HUES6 (cell line): ENCODE measurements around the gene SLC17A1.

Experiments
- H3K27ac ChIP-seq: 2 replicates; pipeline ENCODE4 v1.7.0; 2013; ENCODE audit warnings: low read depth, mild to moderate bottlenecking, low read length, inconsistent platforms
- H3K27me3 ChIP-seq: 2 replicates; pipeline ENCODE4 v1.6.1; 2013; ENCODE audit warnings: low read length; ENCODE audit not compliant: control insufficient read depth, insufficient read depth
- H3K36me3 ChIP-seq: 2 replicates; pipeline ENCODE4 v1.6.1; 2013; ENCODE audit warnings: low read length; ENCODE audit not compliant: control insufficient read depth, insufficient read depth
- H3K4me1 ChIP-seq: 2 replicates; pipeline ENCODE4 v1.6.1; 2013; ENCODE audit warnings: low read length; ENCODE audit not compliant: control insufficient read depth, insufficient read depth
- H3K4me3 ChIP-seq: 2 replicates; pipeline ENCODE4 v1.5.1; 2013; ENCODE audit warnings: low read depth, low read length
- H3K9ac ChIP-seq: one replicate; pipeline ENCODE4 v1.6.1; 2013; ENCODE audit warnings: mild to moderate bottlenecking, low read length
- H3K9me3 ChIP-seq: 2 replicates; pipeline ENCODE4 v1.6.1; 2013; ENCODE audit warnings: low read depth, low read length; ENCODE audit not compliant: control insufficient read depth, insufficient read depth

SLC17A1 gene

GRCh38 chr6:25788305-25788922, 43.4 kb downstream of the SLC17A1 start:
- H3K27ac ChIP-seq: no peak overlapping the region

GRCh38 chr6:25787428-25787827, 44.4 kb downstream of the SLC17A1 start:
- no peaks in the 10 kb centered on the region for H3K4me1 ChIP-seq
- no peak overlapping the region for H3K9ac ChIP-seq
- no peak overlapping the region for H3K4me3 ChIP-seq
- H3K27ac ChIP-seq: no peak overlapping the region
- no peaks in the 10 kb centered on the region for H3K36me3 ChIP-seq
- no peaks in the 10 kb centered on the region for H3K9me3 ChIP-seq
- no peaks in the 10 kb centered on the region for H3K27me3 ChIP-seq

More at GRCh38 chr6:25788305-25788922, 43.4 kb downstream of the SLC17A1 start:
- no peaks in the 10 kb centered on the region for H3K27me3 ChIP-seq
- H3K4me3 ChIP-seq: no peak overlapping the region
- H3K4me1 ChIP-seq: no peaks in the 10 kb centered on the region
- no peak overlapping the region for H3K9ac ChIP-seq
- H3K9me3 ChIP-seq: no peaks in the 10 kb centered on the region
- H3K36me3 ChIP-seq: no peaks in the 10 kb centered on the region

GRCh38 chr6:25781134-25781533, 50.7 kb downstream of the SLC17A1 start:
- no peak overlapping the region for H3K9ac ChIP-seq
- H3K9me3 ChIP-seq: no peaks in the 10 kb centered on the region
- no peaks in the 10 kb centered on the region for H3K36me3 ChIP-seq
- H3K27ac ChIP-seq: no peak overlapping the region
- H3K4me3 ChIP-seq: no peak overlapping the region
- peaks cover 10% of the 10 kb centered on the region; the same call in 1 of the 2 replicates for H3K4me1 ChIP-seq
- H3K27me3 ChIP-seq: no peaks in the 10 kb centered on the region

- H3K27ac ChIP-seq: no peak overlapping the region
- H3K9ac ChIP-seq: no peak overlapping the region
- H3K27me3 ChIP-seq: no peaks in the 10 kb centered on the region
- H3K36me3 ChIP-seq: no peaks in the 10 kb centered on the region
- H3K4me3 ChIP-seq: no peak overlapping the region
- no peaks in the 10 kb centered on the region for H3K9me3 ChIP-seq
- peaks cover 10% of the 10 kb centered on the region; the same call in 1 of the 2 replicates for H3K4me1 ChIP-seq
Measured at GRCh38 chr6:25777856-25778649, 53.8 kb downstream of the SLC17A1 start.

- no peak overlapping the region for H3K27ac ChIP-seq
- no peaks in the 10 kb centered on the region for H3K36me3 ChIP-seq
- no peaks in the 10 kb centered on the region for H3K27me3 ChIP-seq
- H3K4me3 ChIP-seq: no peak overlapping the region
- no peaks in the 10 kb centered on the region for H3K9me3 ChIP-seq
- H3K9ac ChIP-seq: no peak overlapping the region
- peaks cover 7% of the 10 kb centered on the region; the same call in 1 of the 2 replicates for H3K4me1 ChIP-seq
Measured at GRCh38 chr6:25777031-25777430, 54.8 kb downstream of the SLC17A1 start.

GRCh38 chr6:25774120-25774715, 57.6 kb downstream of the SLC17A1 start:
- Histone ChIP-seq H3K27me3 (no peaks in the 10 kb centered on the region), H3K4me1 (peaks cover 6% of the 10 kb centered on the region; the same call in 1 of the 2 replicates), H3K27ac (no peak overlapping the region), H3K36me3 (no peaks in the 10 kb centered on the region), H3K9ac (no peak overlapping the region), H3K9me3 (no peaks in the 10 kb centered on the region), H3K4me3 (no peak overlapping the region)

- no peaks in the 10 kb centered on the region for H3K9me3 ChIP-seq
- H3K4me3 ChIP-seq: no peak overlapping the region
- H3K4me1 ChIP-seq: no peaks in the 10 kb centered on the region
- H3K27ac ChIP-seq: no peak overlapping the region
- H3K9ac ChIP-seq: no peak overlapping the region
- no peaks in the 10 kb centered on the region for H3K36me3 ChIP-seq
- H3K27me3 ChIP-seq: no peaks in the 10 kb centered on the region
Measured at GRCh38 chr6:25769983-25770382, 61.9 kb downstream of the SLC17A1 start.

GRCh38 chr6:25768566-25768965, 63.3 kb downstream of the SLC17A1 start:
- no peaks in the 10 kb centered on the region for H3K9me3 ChIP-seq
- no peak overlapping the region for H3K9ac ChIP-seq
- H3K27me3 ChIP-seq: no peaks in the 10 kb centered on the region
- H3K36me3 ChIP-seq: no peaks in the 10 kb centered on the region
- no peaks in the 10 kb centered on the region for H3K4me1 ChIP-seq
- H3K4me3 ChIP-seq: no peak overlapping the region
- no peak overlapping the region for H3K27ac ChIP-seq

GRCh38 chr6:25764611-25765010, 67.2 kb downstream of the SLC17A1 start:
- H3K36me3 ChIP-seq: no peaks in the 10 kb centered on the region
- no peak overlapping the region for H3K27ac ChIP-seq
- H3K9me3 ChIP-seq: no peaks in the 10 kb centered on the region
- no peak overlapping the region for H3K4me3 ChIP-seq
- no peak overlapping the region for H3K9ac ChIP-seq
- no peaks in the 10 kb centered on the region for H3K27me3 ChIP-seq
- no peaks in the 10 kb centered on the region for H3K4me1 ChIP-seq

- H3K4me1 ChIP-seq: no peaks in the 10 kb centered on the region
- no peaks in the 10 kb centered on the region for H3K9me3 ChIP-seq
- H3K27ac ChIP-seq: no peak overlapping the region
- H3K27me3 ChIP-seq: no peaks in the 10 kb centered on the region
- H3K4me3 ChIP-seq: no peak overlapping the region
- H3K36me3 ChIP-seq: no peaks in the 10 kb centered on the region
- H3K9ac ChIP-seq: no peak overlapping the region
Measured at GRCh38 chr6:25757936-25758642, 73.8 kb downstream of the SLC17A1 start.
